ENCODE results near the gene SMCO3. TPM values are rescaled to one million over a fixed set of nuclear protein-coding genes. Genes with fewer than 3 reads are reported as not detected.

The SMCO3 gene
- total RNA-seq, 1 donor from 2014 or later: 1.4 TPM

GRCh38 chr12:14828892-14829291 lies 14.9 kb upstream of the SMCO3 start:
- Mint-ChIP-seq H3K4me3 (no peak overlapping the region), H3K9me3 (no peaks in the 10 kb centered on the region), H3K4me1 (peaks cover 7% of the 10 kb centered on the region), H3K36me3 (no peaks in the 10 kb centered on the region), H3K27ac (no peak overlapping the region), H3K27me3 (ENCODE audit: low read depth) (no peaks in the 10 kb centered on the region)
- no peak for TF ChIP-seq CTCF (IDR thresholded peaks at IDR 0.05; ENCODE audit: unreplicated experiment)
- DNase-seq (ENCODE audit: low spot score in 2 of 2, unreplicated experiment in 2 of 2): no peak

GRCh38 chr12:14827043-14827442 lies 13.1 kb upstream of the SMCO3 start:
- no peak for TF ChIP-seq CTCF (IDR thresholded peaks at IDR 0.05; ENCODE audit: unreplicated experiment)
- Mint-ChIP-seq H3K4me3 (no peak overlapping the region), H3K27me3 (ENCODE audit: low read depth) (no peaks in the 10 kb centered on the region), H3K4me1 (no peaks in the 10 kb centered on the region), H3K9me3 (no peaks in the 10 kb centered on the region), H3K27ac (no peak overlapping the region), H3K36me3 (no peaks in the 10 kb centered on the region)
- DNase-seq (ENCODE audit: low spot score in 2 of 2, unreplicated experiment in 2 of 2): no peak

- no peaks in the 10 kb centered on the region for H3K27me3 Mint-ChIP-seq (ENCODE audit: low read depth)
- H3K9me3 Mint-ChIP-seq: no peaks in the 10 kb centered on the region
- no peak for DNase-seq (ENCODE audit: low spot score in 2 of 2, unreplicated experiment in 2 of 2)
- no peaks in the 10 kb centered on the region for H3K4me1 Mint-ChIP-seq
- no peak for TF ChIP-seq CTCF (IDR thresholded peaks at IDR 0.05; ENCODE audit: unreplicated experiment)
- H3K36me3 Mint-ChIP-seq: no peaks in the 10 kb centered on the region
- no peak overlapping the region for H3K27ac Mint-ChIP-seq
- no peak overlapping the region for H3K4me3 Mint-ChIP-seq
Observed at GRCh38 chr12:14826491-14826890, 12.5 kb upstream of the SMCO3 start.

GRCh38 chr12:14825256-14825655 lies 11.3 kb upstream of the SMCO3 start:
- TF ChIP-seq CTCF (IDR thresholded peaks at IDR 0.05; ENCODE audit: unreplicated experiment): no peak
- no peak for DNase-seq (ENCODE audit: low spot score in 2 of 2, unreplicated experiment in 2 of 2)
- Mint-ChIP-seq H3K4me1 (no peaks in the 10 kb centered on the region), H3K4me3 (no peak overlapping the region), H3K9me3 (no peaks in the 10 kb centered on the region), H3K27me3 (ENCODE audit: low read depth) (no peaks in the 10 kb centered on the region), H3K36me3 (no peaks in the 10 kb centered on the region), H3K27ac (no peak overlapping the region)

GRCh38 chr12:14824012-14824634 lies 10.1 kb upstream of the SMCO3 start:
- no peak for DNase-seq (ENCODE audit: low spot score in 2 of 2, unreplicated experiment in 2 of 2)
- no peak for TF ChIP-seq CTCF (IDR thresholded peaks at IDR 0.05; ENCODE audit: unreplicated experiment)
- Mint-ChIP-seq H3K27me3 (ENCODE audit: low read depth) (no peaks in the 10 kb centered on the region), H3K36me3 (no peaks in the 10 kb centered on the region), H3K4me1 (no peaks in the 10 kb centered on the region), H3K27ac (no peak overlapping the region), H3K4me3 (no peak overlapping the region), H3K9me3 (no peaks in the 10 kb centered on the region)

- Mint-ChIP-seq H3K36me3 (no peaks in the 10 kb centered on the region), H3K9me3 (no peaks in the 10 kb centered on the region), H3K4me3 (no peak overlapping the region), H3K4me1 (peaks cover 11% of the 10 kb centered on the region), H3K27ac (no peak overlapping the region), H3K27me3 (ENCODE audit: low read depth) (no peaks in the 10 kb centered on the region)
- no peak for TF ChIP-seq CTCF (IDR thresholded peaks at IDR 0.05; ENCODE audit: unreplicated experiment)
- no peak for DNase-seq (ENCODE audit: low spot score in 2 of 2, unreplicated experiment in 2 of 2)
Observed at GRCh38 chr12:14811486-14811885, 2.5 kb downstream of the SMCO3 start.

Measured in mesothelial cell of epicardium (in vitro differentiated cells).